Memory B cell (primary cell): Measurements from ENCODE around the gene CIZ1.
A peak's percentile ranks its signal among the peaks of the same experiment; 100 is the strongest.

ENCODE experiments used
- ATAC-seq: fragments of 150-1000 bp; cut with Tn5 transposase; 2 replicates; pipeline ENCODE4 v1.10.0; 2021; ENCODE audit warnings: low read depth, mild to moderate bottlenecking, moderate library complexity
- DNase-seq, 2 donors: peaks; one replicate each; pipeline ENCODE4 v3.0.0; 2022; ENCODE audit warnings: low spot score in 2 of 2
- H3K27ac Mint-ChIP-seq: one replicate; pipeline ENCODE4 v1.8.0; 2022; ENCODE audit warnings: mild to moderate bottlenecking, moderate library complexity, mixed read lengths
- H3K27me3 Mint-ChIP-seq: one replicate; pipeline ENCODE4 v1.8.0; 2022; ENCODE audit warnings: mixed read lengths
- H3K36me3 Mint-ChIP-seq: one replicate; pipeline ENCODE4 v1.8.0; 2022; ENCODE audit warnings: mild to moderate bottlenecking, mixed read lengths
- H3K4me1 Mint-ChIP-seq: one replicate; pipeline ENCODE4 v1.8.0; 2022; ENCODE audit warnings: mixed read lengths
- H3K4me3 Mint-ChIP-seq: one replicate; pipeline ENCODE4 v1.8.0; 2022; ENCODE audit warnings: mild to moderate bottlenecking, moderate library complexity, mixed read lengths
- H3K9me3 Mint-ChIP-seq: one replicate; pipeline ENCODE4 v1.8.0; 2022; ENCODE audit warnings: mixed read lengths

The CIZ1 gene

DNA sequence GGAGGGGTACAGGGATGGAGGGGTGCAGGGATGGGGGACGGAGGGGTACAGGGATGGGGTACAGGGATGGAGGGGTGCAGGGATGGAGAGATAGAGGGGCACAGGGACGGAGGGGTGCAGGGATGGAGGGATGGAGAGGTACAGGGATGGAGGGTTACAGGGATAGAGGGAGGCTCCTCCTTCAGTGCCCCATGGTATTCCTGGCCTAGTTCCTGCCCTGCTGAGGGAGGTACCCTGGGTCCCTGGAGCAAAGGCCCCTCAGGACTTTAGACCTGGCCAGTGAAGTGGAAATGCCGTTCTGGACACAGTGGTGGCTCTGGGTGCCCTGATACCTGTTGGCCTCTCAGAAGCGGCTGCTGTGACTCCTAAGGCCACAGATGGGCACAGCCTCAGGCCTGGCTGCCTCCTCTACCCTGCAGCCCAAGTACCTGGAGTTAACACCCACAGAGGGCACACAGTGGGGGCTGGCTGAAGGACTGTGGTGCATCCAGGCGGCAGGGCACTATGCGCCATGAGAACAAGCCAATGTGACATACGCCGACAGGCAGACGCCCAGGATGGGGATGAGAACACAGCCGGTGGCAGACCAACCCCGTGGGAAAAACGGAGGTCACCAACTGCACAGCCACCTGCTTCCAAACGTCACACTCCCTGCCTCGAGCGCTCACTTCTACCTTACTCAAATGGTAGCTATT lies 72.3 kb downstream of the CIZ1 start:
- no peak for ATAC-seq
- H3K9me3 Mint-ChIP-seq = no peaks in the 10 kb centered on the region
- H3K36me3 Mint-ChIP-seq = peaks cover 8% of the 10 kb centered on the region
- H3K27ac Mint-ChIP-seq = no peak overlapping the region
- peaks cover 14% of the 10 kb centered on the region for H3K4me1 Mint-ChIP-seq
- DNase-seq = no peak
- H3K4me3 Mint-ChIP-seq = no peak overlapping the region
- H3K27me3 Mint-ChIP-seq = no peaks in the 10 kb centered on the region

- H3K27me3 Mint-ChIP-seq = no peaks in the 10 kb centered on the region
- H3K36me3 Mint-ChIP-seq = peaks cover 7% of the 10 kb centered on the region
- peaks cover 15% of the 10 kb centered on the region for H3K4me1 Mint-ChIP-seq
- ATAC-seq (no peak), DNase-seq (no peak)
- H3K4me3 Mint-ChIP-seq = no peak overlapping the region
- H3K9me3 Mint-ChIP-seq = no peaks in the 10 kb centered on the region
- H3K27ac Mint-ChIP-seq = no peak overlapping the region
Measured at GRCh38 chr9:128118472-128118857, 72.9 kb downstream of the CIZ1 start.

DNA sequence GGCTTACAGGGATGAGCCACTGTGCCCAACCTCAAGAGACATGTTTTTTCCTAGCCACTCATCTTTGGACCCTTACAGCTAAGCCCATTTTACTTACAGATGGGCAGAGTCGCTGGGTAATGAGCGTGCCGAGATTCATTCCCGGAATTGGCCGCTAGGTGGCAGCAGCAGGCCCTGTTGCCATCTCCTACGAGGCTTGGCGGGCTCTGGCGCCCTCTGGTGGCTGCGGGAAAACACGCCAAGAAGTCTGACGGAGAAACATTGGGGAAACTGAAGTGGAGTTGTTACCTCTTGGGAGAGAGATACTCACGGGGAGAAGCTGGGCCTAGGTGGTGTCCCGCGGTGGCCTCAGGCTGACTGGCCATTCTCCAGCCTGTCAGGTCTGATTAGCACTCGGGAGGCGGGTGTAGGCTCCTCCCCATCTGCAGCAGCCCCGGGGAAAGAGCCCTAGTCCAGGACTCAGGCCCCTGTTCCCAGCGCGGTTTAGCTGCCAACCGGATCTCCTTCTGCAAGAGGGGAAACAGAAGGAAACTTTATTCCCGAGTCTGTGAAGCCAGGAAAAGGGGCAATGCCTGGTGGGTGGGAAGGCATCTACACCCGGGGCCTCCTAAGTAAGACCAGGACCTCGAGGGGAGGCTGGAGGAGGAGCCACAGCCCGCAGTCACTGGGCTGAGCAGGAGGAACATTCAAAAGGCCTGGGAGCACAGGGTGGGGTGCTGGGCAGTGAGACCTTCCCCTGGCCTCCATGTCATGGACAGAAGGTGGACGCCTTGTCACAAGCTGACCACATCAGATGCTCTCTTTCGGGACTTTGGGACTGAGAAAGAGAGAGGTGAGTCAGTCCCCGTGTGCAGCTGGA lies 73.5 kb downstream of the CIZ1 start:
- no peak overlapping the region for H3K4me3 Mint-ChIP-seq
- no peaks in the 10 kb centered on the region for H3K27me3 Mint-ChIP-seq
- DNase-seq = peak; percentile 98 to 100
- peaks cover 18% of the 10 kb centered on the region for H3K4me1 Mint-ChIP-seq
- peak; percentile 45 for ATAC-seq
- no peaks in the 10 kb centered on the region for H3K9me3 Mint-ChIP-seq
- peak overlapping the region; percentile 36 for H3K27ac Mint-ChIP-seq
- H3K36me3 Mint-ChIP-seq = peaks cover 9% of the 10 kb centered on the region

DNA sequence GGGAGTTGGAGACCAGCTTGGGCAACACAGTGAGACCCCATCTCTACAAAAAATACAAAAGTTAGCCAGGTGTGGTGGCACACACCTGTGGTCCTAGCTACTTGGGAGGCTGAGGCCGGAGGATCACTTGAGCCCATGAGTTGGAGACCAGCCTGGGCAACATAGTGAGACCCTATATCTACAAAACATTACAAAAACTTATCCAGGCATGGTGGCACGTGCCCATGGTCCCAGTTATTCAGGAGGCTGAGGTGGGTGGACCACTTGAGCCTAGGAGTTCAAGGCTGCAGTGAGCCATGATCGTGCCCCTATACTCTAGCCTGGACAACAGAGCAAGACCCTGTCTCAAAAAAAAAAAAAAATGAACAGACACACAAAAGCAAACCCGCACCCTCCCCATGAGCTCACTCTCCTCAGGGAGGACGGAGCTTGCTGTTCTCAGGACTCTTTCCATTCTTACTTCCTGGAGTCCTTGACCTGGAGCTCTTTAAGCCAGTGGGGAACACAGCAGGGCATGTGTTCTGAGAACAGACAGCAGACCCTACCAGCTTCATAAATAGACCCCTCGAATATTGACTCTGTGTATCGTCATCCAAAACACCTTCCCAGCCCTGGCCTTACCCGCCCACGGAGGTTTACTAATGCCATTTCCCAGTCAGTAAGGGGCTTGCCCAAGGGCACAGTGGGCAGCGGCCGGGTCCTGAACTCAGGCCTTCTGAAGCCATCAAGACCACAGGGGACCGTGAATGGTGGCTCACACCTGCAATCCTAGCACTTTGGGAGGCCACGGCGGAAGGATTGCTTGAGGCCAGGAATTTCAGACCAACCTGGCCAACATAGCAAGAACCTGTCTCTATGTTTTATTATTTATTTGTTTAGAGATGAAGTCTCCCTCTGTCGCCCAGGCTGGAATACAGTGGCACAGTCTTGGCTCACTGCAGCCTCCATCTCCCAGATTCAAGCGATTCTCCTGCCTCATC lies 75.0 kb downstream of the CIZ1 start:
- H3K27me3 Mint-ChIP-seq = no peaks in the 10 kb centered on the region
- H3K9me3 Mint-ChIP-seq = no peaks in the 10 kb centered on the region
- DNase-seq (no peak), ATAC-seq (no peak)
- H3K27ac Mint-ChIP-seq = peak overlapping the region; percentile 91
- H3K4me3 Mint-ChIP-seq = peak overlapping the region; percentile 37
- H3K36me3 Mint-ChIP-seq = peaks cover 6% of the 10 kb centered on the region
- peaks cover 18% of the 10 kb centered on the region for H3K4me1 Mint-ChIP-seq
